HepG2 (cell line): Measurements from ENCODE around the gene KATNAL1. TPM values are rescaled to one million over a fixed set of nuclear protein-coding genes. Genes with fewer than 3 reads are reported as not detected.

ENCODE experiments used
- BCLAF1 ChIP-seq: fragments of 450-650 bp; IDR thresholded peaks from 2 replicates; pipeline ENCODE4 v1.6.1; 2017; ENCODE audit warnings: mild to moderate bottlenecking
- BORCS8-MEF2B ChIP-seq: sonication (generic); formaldehyde crosslinking; IDR thresholded peaks from 2 replicates; pipeline ENCODE4 v1.8.0; 2022; ENCODE audit warnings: mild to moderate bottlenecking, missing genetic modification reagents
- FOXP1 ChIP-seq, 2 experiments: fragments of 450-650 bp in 1 of 2; IDR thresholded peaks; 2 replicates each; pipeline ENCODE4 v1.6.1; 2017 to 2018; ENCODE audit warnings: antibody characterized with exemption in 1 of 2
- FUBP1 ChIP-seq: sonication (generic); formaldehyde crosslinking; IDR thresholded peaks from 2 replicates; pipeline ENCODE4 v1.5.1; 2020; ENCODE audit warnings: missing genetic modification reagents, mild to moderate bottlenecking, borderline replicate concordance
- NFIC ChIP-seq: IDR thresholded peaks from 2 replicates; pipeline ENCODE4 v1.6.1; 2012; ENCODE audit warnings: mild to moderate bottlenecking, low read length, inconsistent platforms
- PHF8 ChIP-seq: sonication (generic); formaldehyde crosslinking; IDR thresholded peaks from 2 replicates; pipeline ENCODE4 v1.5.0; 2020; ENCODE audit warnings: missing genetic modification reagents
- TEAD2 ChIP-seq: sonication (generic); formaldehyde crosslinking; IDR thresholded peaks from 2 replicates; pipeline ENCODE4 v1.9.0; 2021; ENCODE audit warnings: missing genetic modification reagents
- ZBTB7A ChIP-seq: sonication (generic); formaldehyde crosslinking; IDR thresholded peaks from 2 replicates; pipeline ENCODE4 v1.8.0; 2022; ENCODE audit warnings: mild to moderate bottlenecking, missing genetic modification reagents
- ZNF710 ChIP-seq: sonication (generic); formaldehyde crosslinking; IDR thresholded peaks from 2 replicates; pipeline ENCODE4 v1.5.0; 2020; ENCODE audit warnings: mild to moderate bottlenecking, missing genetic modification reagents, borderline replicate concordance
- ZNF879 ChIP-seq: sonication (generic); formaldehyde crosslinking; IDR thresholded peaks from 2 replicates; pipeline ENCODE4 v1.8.1; 2023; ENCODE audit warnings: missing genetic modification reagents
- polyA plus RNA-seq, 8 experiments: library from polyadenylated mRNA; depleted of rRNA in 3 of 8; stranded (reverse) in 7 of 8; unstranded in 1 of 8; fragments of >200 nt; fragmentation: Illumina TruSeq in 4 of 8; extraction: Trizol in 4 of 8; gene quantifications; 2 replicates each; pipeline versions ENCODE4 v1.2.1 to v1.2.3, GENCODE V29; 2011 to 2016; ENCODE audit warnings: low read depth in 4 of 8, missing spikeins in 1 of 8, mixed read lengths in 1 of 8; ENCODE audit not compliant: insufficient read depth in 1 of 8
- total RNA-seq, 5 experiments: library from RNA; depleted of rRNA; stranded (reverse); fragments of >200 nt; fragmentation: Illumina TruSeq; extraction: Trizol; gene quantifications; 2 replicates each; pipeline ENCODE4 v1.2.3, GENCODE V29; 2016; ENCODE audit warnings: low read depth in 1 of 5

The KATNAL1 gene
- total and polyA plus RNA-seq, 2 of the 13 experiments (the other 11 are each of a cell fraction or from before 2014, with no cell fraction given): 3.2 to 11.8 TPM

GRCh38 chr13:30319130-30319529, 11.8 kb upstream of the KATNAL1 start (continued):
- TF ChIP-seq BCLAF1 (no peak), ZNF879 (CRISPR knock-in tag) (no peak), FOXP1 (IDR thresholded peaks at IDR 0.05) (no peak), FOXP1 (CRISPR knock-in tag; IDR thresholded peaks at IDR 0.05) (no peak), PHF8 (CRISPR knock-in tag) (no peak), FUBP1 (CRISPR knock-in tag) (no peak), ZNF710 (CRISPR knock-in tag) (no peak), TEAD2 (no peak), ZBTB7A (CRISPR knock-in tag) (no peak), NFIC (no peak), BORCS8-MEF2B (CRISPR knock-in tag) (no peak)
